Adrenal gland (tissue), 12 donors: ENCODE data around the gene CCNI2. TPM values are rescaled to one million over a fixed set of nuclear protein-coding genes. Genes with fewer than 3 reads are reported as not detected.

Experiments
- DNase-seq, 7 donors: peaks; one replicate each; pipeline ENCODE4 v3.0.0-alpha.2; 2019 to 2020
- H3K27ac ChIP-seq, 5 donors: fragments of 200-600 bp; sonication (generic) in 4 of 5; 1 replicate in 3 of 5; 2 replicates in 2 of 5; pipeline versions ENCODE4 v1.5.1 to v1.8.0; 2016 to 2020; ENCODE audit warnings: mild to moderate bottlenecking in 1 of 5
- H3K27me3 ChIP-seq: fragments of 200-600 bp; 2 replicates; pipeline ENCODE4 v1.8.0; 2021
- H3K36me3 ChIP-seq, 2 donors: fragments of 200-600 bp; replicated peaks in 1 of 2; 1 replicate in 1 of 2; 2 replicates in 1 of 2; pipeline versions ENCODE4 v1.5.1 to v1.8.0; 2018 to 2022
- H3K4me1 ChIP-seq, 2 donors: fragments of 200-600 bp; replicated peaks in 1 of 2; 1 replicate in 1 of 2; 2 replicates in 1 of 2; pipeline versions ENCODE4 v1.5.1 to v1.8.0; 2018 to 2021
- H3K4me3 ChIP-seq, 4 donors: fragments of 200-600 bp; sonication (generic) in 3 of 4; one replicate each; pipeline ENCODE4 v1.5.1; 2016 to 2018
- H3K9me3 ChIP-seq, 3 donors: fragments of 200-600 bp; sonication (generic) in 1 of 3; replicated peaks in 1 of 3; 1 replicate in 2 of 3; 2 replicates in 1 of 3; pipeline versions ENCODE4 v1.5.1 to v1.8.0; 2016 to 2021
- POLR2A ChIP-seq, 2 donors: fragments of 450-650 bp; IDR thresholded peaks; one replicate each; pipeline ENCODE4 v1.6.1; 2017; ENCODE audit warnings: antibody characterized with exemption in 2 of 2, mild to moderate bottlenecking in 2 of 2, moderate library complexity in 1 of 2
- WGBS, 4 donors: extraction: QIAGEN DNeasy Blood & Tissue Kit in 2 of 4; methylation state at CpG; one replicate each; pipeline versions ENCODE4 v1.1.5 to v1.1.7; 2013 to 2017; 5-methylcytosine and 5-hydroxymethylcytosine counted together
- intact Hi-C, 2 donors: fragments of 100-400 bp; cut with DNase I; formaldehyde crosslinking; loops; one replicate each; pipeline versions ENCODE4 v1.14.1 to v1.15.0; 2022 to 2023
- polyA plus RNA-seq, 3 donors: library from polyadenylated mRNA; stranded (reverse); fragments of 200-250 nt in 2 of 3; fragments of 350-450 nt in 1 of 3; fragmentation: Illumina TruSeq in 1 of 3; extraction: RNeasy Lipid Tissue Mini Kit (QIAGEN cat#74804) in 1 of 3; gene quantifications; one replicate each; pipeline ENCODE4 v1.2.3, GENCODE V29; 2013 to 2014
- total RNA-seq, 9 donors: library from RNA; depleted of rRNA in 4 of 9; stranded (reverse); fragments of >200 nt in 4 of 9; fragments of 120-200 nt in 1 of 9; fragmentation: NEBNext Ultra II Directional in 1 of 9; extraction: Animal tissue kit (Norgen Biotek cat#: 25700) in 1 of 9; gene quantifications; one replicate each; pipeline versions ENCODE4 v1.1.0 to v1.2.4, GENCODE V29; 2013 to 2023
- TF ChIP-seq, protein P1 (sequence below), 6 experiments: fragments of 450-650 bp in 4 of 6; fragments of 200-600 bp in 2 of 6; sonication (generic) in 1 of 6; IDR thresholded peaks; 1 replicate in 5 of 6; 2 replicates in 1 of 6; pipeline versions ENCODE4 v1.5.1 to v1.8.0; 2016 to 2021; ENCODE audit warnings: antibody characterized with exemption in 6 of 6, mild to moderate bottlenecking in 2 of 6, moderate library complexity in 1 of 6
- donor health status: healthy with polysubstance abuse.
- donor health status: Bipolar disorder and iron deficiency.
- donor health status: DM: yes; HTN: yes; CAD: no.
- donor health status: DM: no; HTN: no; CAD: no.
- donor health status: DM: no; HTN: no; CAD: no.
- donor health status: DM: yes; HTN: yes; CAD: no.

Gene CCNI2
- total and polyA plus RNA-seq, 12 donors: 0.08 to 0.40 (median 0.20) TPM; not detected in 5

DNA sequence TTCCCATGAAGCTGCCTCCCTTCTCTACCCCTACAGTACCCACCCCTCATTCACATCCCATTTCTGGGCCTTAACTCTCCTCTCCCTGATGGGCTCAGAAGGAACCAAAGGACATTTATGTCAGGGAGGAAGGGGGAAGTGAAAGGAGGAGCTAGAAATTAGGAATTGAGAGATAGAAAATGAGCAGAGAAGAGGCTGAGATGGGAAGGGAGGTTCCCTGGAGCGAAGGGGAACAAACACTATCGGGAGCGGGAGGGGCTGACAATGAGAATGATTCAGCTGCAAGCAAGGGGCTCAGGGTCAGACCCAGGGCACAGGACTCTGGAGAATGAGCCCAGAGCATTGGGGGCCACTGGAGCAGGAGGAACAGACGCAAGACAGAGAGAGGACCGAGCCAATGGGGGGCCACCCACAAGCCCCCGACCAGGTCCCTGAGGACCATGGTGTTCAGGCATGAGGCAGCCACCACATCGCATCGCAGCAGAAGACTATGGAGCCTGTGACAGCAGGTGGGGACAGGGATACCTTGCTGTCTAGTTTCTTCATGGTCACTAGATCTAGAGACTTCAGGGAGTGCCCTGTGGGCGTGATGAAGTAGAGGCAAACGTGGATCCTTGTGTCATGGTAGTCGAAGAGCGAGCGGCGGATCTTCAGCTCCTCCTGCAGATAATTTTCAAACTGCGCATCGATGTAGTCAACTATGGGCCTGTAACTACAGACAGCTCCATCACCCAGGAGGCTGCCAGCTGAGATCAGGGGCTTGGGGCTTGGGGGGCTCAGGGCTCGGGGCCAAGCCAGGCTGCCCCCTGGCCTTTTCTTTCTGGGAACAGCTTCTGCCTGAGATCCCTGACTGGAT is 16.2 kb downstream of the CCNI2 start:
- Histone ChIP-seq H3K4me3 (no peak overlapping the region), H3K4me1 (peaks cover 0 to 7% of the 10 kb centered on the region in 2 donors), H3K27ac (no peak overlapping the region), H3K36me3 (peaks cover 0 to 54% of the 10 kb centered on the region in 2 donors), H3K9me3 (no peaks in the 10 kb centered on the region), H3K27me3 (no peaks in the 10 kb centered on the region)
- intact Hi-C loops: no loop called here
- TF ChIP-seq POLR2A (IDR thresholded peaks at IDR 0.05): no peak
- TF ChIP-seq, protein P1, sequence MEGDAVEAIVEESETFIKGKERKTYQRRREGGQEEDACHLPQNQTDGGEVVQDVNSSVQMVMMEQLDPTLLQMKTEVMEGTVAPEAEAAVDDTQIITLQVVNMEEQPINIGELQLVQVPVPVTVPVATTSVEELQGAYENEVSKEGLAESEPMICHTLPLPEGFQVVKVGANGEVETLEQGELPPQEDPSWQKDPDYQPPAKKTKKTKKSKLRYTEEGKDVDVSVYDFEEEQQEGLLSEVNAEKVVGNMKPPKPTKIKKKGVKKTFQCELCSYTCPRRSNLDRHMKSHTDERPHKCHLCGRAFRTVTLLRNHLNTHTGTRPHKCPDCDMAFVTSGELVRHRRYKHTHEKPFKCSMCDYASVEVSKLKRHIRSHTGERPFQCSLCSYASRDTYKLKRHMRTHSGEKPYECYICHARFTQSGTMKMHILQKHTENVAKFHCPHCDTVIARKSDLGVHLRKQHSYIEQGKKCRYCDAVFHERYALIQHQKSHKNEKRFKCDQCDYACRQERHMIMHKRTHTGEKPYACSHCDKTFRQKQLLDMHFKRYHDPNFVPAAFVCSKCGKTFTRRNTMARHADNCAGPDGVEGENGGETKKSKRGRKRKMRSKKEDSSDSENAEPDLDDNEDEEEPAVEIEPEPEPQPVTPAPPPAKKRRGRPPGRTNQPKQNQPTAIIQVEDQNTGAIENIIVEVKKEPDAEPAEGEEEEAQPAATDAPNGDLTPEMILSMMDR (IDR thresholded peaks at IDR 0.05): no peak
- WGBS, 4 donors: 91 to 93% (median 93%) methylated on average over 15 to 17 of the region's 17 CpGs
- DNase-seq: peak in 1 of 7 donors; percentile 46

DNA sequence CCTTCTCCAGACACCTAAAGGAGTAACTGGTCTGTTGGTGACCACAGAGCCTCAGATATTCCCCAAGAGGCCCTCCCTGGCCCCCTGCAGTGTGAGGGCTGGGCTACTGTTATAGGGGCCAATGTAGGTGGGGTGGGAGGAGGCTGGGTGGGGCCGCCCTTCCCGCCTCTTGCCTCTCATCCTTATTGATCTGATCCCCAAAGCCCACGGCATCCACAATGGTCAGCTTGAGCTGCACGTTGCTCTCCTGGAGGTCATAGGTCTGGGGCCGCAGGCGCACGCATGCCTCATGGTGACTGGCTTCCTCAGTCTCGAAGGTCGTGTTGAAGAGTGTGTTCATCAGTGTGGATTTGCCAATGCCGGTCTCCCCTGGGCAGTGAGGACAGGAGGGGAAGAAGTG is 16.8 kb downstream of the CCNI2 start:
- intact Hi-C loops: no loop called here
- H3K36me3 ChIP-seq: peaks cover 0 to 48% of the 10 kb centered on the region in 2 donors
- TF ChIP-seq, protein P1 (IDR thresholded peaks at IDR 0.05): no peak
- TF ChIP-seq POLR2A (IDR thresholded peaks at IDR 0.05): no peak
- no peaks in the 10 kb centered on the region for H3K27me3 ChIP-seq
- H3K4me3 ChIP-seq: no peak overlapping the region
- H3K9me3 ChIP-seq: no peaks in the 10 kb centered on the region
- DNase-seq: peak in 1 of 7 donors; percentile 37
- H3K27ac ChIP-seq: no peak overlapping the region
- WGBS, 4 donors: 96 to 97% (median 96%) methylated on average over 9 to 10 of the region's 10 CpGs; no CpG with 5 or more reads in 1 of the 4 donors
- peaks cover 0 to 10% of the 10 kb centered on the region in 2 donors for H3K4me1 ChIP-seq

DNA sequence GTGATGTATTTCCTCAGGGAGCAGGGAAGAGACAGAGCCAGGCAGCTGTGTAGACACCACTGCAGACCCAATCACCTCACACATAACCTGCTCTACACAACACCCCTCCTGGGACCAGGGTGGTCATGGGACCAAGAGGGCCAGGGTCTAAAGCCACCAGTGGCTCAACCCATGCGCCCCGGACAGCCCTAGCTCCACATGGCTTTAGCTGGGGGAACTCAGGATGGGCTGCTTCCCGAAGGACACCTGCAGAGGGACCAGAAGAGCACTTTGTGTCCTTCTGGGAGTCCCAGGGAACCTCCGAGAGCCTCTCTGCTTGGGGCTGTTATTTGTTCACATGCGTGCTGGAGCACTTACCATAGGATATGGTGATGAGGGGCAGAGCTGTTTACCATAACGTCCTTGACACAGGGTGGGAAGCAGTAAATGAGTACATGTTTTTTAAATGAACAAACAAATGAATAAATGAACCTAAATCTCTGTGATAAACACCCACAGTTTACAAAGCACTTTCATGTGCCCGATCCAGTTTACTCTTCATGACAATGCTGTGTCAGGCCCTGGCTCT is 17.5 kb downstream of the CCNI2 start:
- Histone ChIP-seq H3K36me3 (peaks cover 0 to 42% of the 10 kb centered on the region in 2 donors), H3K4me3 (no peak overlapping the region), H3K9me3 (no peaks in the 10 kb centered on the region), H3K4me1 (peaks cover 0 to 10% of the 10 kb centered on the region in 2 donors), H3K27ac (no peak overlapping the region), H3K27me3 (no peaks in the 10 kb centered on the region)
- intact Hi-C loops: no loop called here
- peak in 1 of 7 donors; percentile 31 for DNase-seq
- WGBS, 4 donors: 95 to 100% (median 95%) methylated on average over 3 to 7 of the region's 7 CpGs
- TF ChIP-seq POLR2A (IDR thresholded peaks at IDR 0.05): no peak
- TF ChIP-seq, protein P1 (IDR thresholded peaks at IDR 0.05): no peak

DNA sequence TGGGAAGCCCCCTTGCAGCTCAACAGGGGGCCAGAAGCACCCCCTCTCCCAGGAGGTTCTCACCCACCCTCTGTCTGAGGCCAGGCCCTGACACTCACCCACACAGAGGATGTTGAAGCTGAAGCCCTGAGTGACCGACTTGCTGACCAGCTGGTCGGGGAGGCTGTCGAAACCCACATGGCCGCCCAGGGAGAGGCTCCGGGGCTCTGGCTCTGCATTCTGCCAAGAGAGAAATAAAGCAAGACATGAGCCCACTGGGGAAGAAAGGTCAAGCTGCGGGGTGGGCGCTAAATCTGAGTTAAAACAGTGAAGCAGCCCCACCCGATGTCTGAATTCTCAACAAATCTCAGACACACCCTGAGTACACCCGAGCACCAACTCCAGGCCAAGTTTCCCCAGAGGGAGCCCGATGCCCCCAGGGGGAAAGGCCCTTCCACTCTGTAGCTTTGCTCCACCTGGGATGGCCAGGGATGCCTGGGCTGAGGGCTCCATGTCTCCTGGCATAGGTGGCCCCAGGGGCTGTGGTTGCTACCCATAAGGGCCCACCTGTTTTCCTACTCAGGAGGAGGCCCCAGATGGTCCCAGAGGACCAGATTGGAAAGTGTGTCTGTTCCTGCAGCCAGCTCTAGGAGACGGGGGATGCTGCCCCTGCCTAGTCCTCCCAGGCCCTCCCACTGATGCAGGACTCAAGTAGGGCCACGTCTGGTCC is 18.2 kb downstream of the CCNI2 start:
- no peak for DNase-seq
- no peaks in the 10 kb centered on the region for H3K9me3 ChIP-seq
- H3K27ac ChIP-seq: no peak overlapping the region
- no peaks in the 10 kb centered on the region for H3K27me3 ChIP-seq
- H3K4me1 ChIP-seq: peaks cover 0 to 10% of the 10 kb centered on the region in 2 donors
- intact Hi-C loops: no loop called here
- H3K4me3 ChIP-seq: no peak overlapping the region
- peaks cover 0 to 35% of the 10 kb centered on the region in 2 donors for H3K36me3 ChIP-seq
- no peak for TF ChIP-seq POLR2A (IDR thresholded peaks at IDR 0.05)
- TF ChIP-seq, protein P1 (IDR thresholded peaks at IDR 0.05): no peak
- 85 to 98% (median 90%) methylated on average over 9 to 12 of the region's 12 CpGs for WGBS, 4 donors
